ENCODE measurements around the gene R3HDM4. TPM values are rescaled to one million over a fixed set of nuclear protein-coding genes. Genes with fewer than 3 reads are reported as not detected.

Gene R3HDM4
- total and polyA plus RNA-seq, 10 of the 15 experiments (the other 5 are each of a cell fraction or from before 2014, with no cell fraction given), result 1.3 to 65.8 (median 27.7) TPM

GRCh38 chr19:948842-949496 lies 36.0 kb upstream of the R3HDM4 start (continued):
- TF ChIP-seq FOS (IDR thresholded peaks at IDR 0.05; ENCODE audit: borderline replicate concordance, extremely low read depth, insufficient read length) (no peak), SP1 (IDR thresholded peaks at IDR 0.05; ENCODE audit: low read depth, low read length) (peak; percentile 51), NR2C1 (IDR thresholded peaks at IDR 0.05) (no peak), CREM (IDR thresholded peaks at IDR 0.05; ENCODE audit: low read depth) (peak; percentile 41; the same call in 1 of the 2 replicates), SMAD5 (IDR thresholded peaks at IDR 0.05; ENCODE audit: low read depth) (no peak), PAX5 (IDR thresholded peaks at IDR 0.05; ENCODE audit: borderline replicate concordance, low read depth, low read length) (peak; percentile 28; the same call in 1 of the 2 replicates), RUNX3 (IDR thresholded peaks at IDR 0.05; ENCODE audit: low read length) (peak; percentile 68), EZH2 (IDR thresholded peaks at IDR 0.05; ENCODE audit: borderline replicate concordance, control insufficient read depth, low read depth, low read length) (no peak), EP300 (IDR thresholded peaks at IDR 0.05; ENCODE audit: borderline replicate concordance in 1 of 2, control insufficient read depth in 1 of 2, low read depth in 2 of 2, low read length in 2 of 2) (peak in 1 of 2 experiments; percentile 42; a peak in 1 of 4 replicates), CEBPB (IDR thresholded peaks at IDR 0.05; ENCODE audit: borderline replicate concordance in 1 of 2, low read depth in 2 of 2, low read length in 2 of 2) (no peak), BCL11A (IDR thresholded peaks at IDR 0.05; ENCODE audit: low read depth, low read length) (peak; percentile 79), CBFB (IDR thresholded peaks at IDR 0.05; ENCODE audit: low read depth) (peak; percentile 54; the same call in 1 of the 2 replicates), BHLHE40 (IDR thresholded peaks at IDR 0.05; ENCODE audit: borderline replicate concordance in 1 of 2, low read depth in 2 of 2, low read length in 1 of 2) (peak; percentile 49 to 68; a peak in 2 of 4 replicates), JUND (IDR thresholded peaks at IDR 0.05; ENCODE audit: low read depth, low read length) (peak; percentile 42; the same call in 1 of the 2 replicates), TCF12 (IDR thresholded peaks at IDR 0.05; ENCODE audit: low read depth, low read length) (peak; percentile 97), SMC3 (IDR thresholded peaks at IDR 0.05; ENCODE audit: borderline replicate concordance, low read length) (0 out of 2 replicates have a peak, but pooled peaks have one; percentile 2), NR2F1 (conservative IDR thresholded peaks at IDR 0.05) (no peak), CUX1 (IDR thresholded peaks at IDR 0.05; ENCODE audit: insufficient replicate concordance, low read depth, low read length) (no peak), WRNIP1 (IDR thresholded peaks at IDR 0.05; ENCODE audit: borderline replicate concordance, low read depth, low read length) (no peak), NFYB (IDR thresholded peaks at IDR 0.05; ENCODE audit: insufficient read depth, low read depth, low read length) (no peak), YY1 (IDR thresholded peaks at IDR 0.05; ENCODE audit: low read depth, low read length) (no peak), BRCA1 (IDR thresholded peaks at IDR 0.05; ENCODE audit: low read depth, low read length) (no peak), CHD2 (IDR thresholded peaks at IDR 0.05; ENCODE audit: borderline replicate concordance, low read depth, low read length) (peak; percentile 68), TCF3 (IDR thresholded peaks at IDR 0.05; ENCODE audit: borderline replicate concordance, insufficient read depth, low read depth, low read length) (peak; percentile 97), STAT1 (conservative IDR thresholded peaks at IDR 0.05) (no peak), JUNB (IDR thresholded peaks at IDR 0.05) (peak; percentile 66), FOXK2 (IDR thresholded peaks at IDR 0.05) (no peak), RCOR1 (conservative IDR thresholded peaks at IDR 0.05; ENCODE audit: low read depth, low read length) (no peak), POLR2A (IDR thresholded peaks at IDR 0.05; ENCODE audit: low read depth, low read length) (peak; percentile 41; the same call in 1 of the 2 replicates)

All from GM12878 (cell line).